ENCODE measurements around the gene LAMB1.

LAMB1 gene

DNA sequence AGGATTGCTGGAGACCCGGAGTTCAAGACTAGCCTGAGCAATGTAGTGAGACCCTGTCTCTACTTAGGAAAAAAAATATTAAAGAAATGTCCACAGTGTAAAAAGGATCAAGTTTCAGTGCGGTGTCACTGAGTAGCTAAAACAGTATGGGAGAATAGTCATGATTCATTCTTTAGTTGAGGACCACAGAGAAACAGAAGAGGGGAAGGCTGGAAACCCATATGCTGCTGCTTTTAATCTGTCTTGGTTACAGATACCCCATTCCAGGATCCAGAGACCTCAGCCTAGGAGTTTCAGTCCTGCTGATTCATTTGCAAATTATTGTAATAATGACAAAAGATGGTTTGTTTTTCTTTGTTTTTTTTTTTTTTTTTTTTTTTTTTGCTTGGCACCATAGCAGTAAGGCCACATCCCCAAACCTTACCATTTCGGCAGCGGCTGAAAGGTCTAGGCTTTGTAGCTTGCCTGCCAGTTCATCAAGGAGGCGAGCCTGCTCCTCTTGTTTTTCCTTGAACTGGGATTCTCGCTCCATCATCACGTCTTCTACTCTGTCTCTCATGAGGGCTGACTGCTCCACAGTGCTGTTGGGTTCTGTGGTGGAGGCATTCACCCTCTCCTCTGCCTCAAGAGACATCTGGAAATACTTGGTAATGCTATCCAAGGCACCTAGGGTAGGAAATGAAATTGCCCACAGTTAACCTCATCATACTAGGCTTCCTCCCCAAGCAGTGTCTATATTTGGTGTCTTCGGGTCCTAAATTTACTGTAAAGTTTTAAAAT, 67.8 kb downstream of the LAMB1 start:
- TF ChIP-seq, protein P1, sequence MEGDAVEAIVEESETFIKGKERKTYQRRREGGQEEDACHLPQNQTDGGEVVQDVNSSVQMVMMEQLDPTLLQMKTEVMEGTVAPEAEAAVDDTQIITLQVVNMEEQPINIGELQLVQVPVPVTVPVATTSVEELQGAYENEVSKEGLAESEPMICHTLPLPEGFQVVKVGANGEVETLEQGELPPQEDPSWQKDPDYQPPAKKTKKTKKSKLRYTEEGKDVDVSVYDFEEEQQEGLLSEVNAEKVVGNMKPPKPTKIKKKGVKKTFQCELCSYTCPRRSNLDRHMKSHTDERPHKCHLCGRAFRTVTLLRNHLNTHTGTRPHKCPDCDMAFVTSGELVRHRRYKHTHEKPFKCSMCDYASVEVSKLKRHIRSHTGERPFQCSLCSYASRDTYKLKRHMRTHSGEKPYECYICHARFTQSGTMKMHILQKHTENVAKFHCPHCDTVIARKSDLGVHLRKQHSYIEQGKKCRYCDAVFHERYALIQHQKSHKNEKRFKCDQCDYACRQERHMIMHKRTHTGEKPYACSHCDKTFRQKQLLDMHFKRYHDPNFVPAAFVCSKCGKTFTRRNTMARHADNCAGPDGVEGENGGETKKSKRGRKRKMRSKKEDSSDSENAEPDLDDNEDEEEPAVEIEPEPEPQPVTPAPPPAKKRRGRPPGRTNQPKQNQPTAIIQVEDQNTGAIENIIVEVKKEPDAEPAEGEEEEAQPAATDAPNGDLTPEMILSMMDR (IDR thresholded peaks at IDR 0.05; ENCODE audit: control extremely low read depth, extremely low read depth, low read depth, missing control alignments), result no peak
- ChIA-PET CTCF (interaction anchor here (0.9 to 1.5 kb wide), 2 partner anchors 12 to 60 kb away, joined by 3 read pairs; no protein-coding TSS in a partner anchor), POLR2A (interaction anchor here (0.7 kb wide), 1 partner anchor 700 kb away, joined by 8 read pairs; no protein-coding TSS in a partner anchor)
- no peak for DNase-seq (ENCODE audit: extremely low spot score)

DNA sequence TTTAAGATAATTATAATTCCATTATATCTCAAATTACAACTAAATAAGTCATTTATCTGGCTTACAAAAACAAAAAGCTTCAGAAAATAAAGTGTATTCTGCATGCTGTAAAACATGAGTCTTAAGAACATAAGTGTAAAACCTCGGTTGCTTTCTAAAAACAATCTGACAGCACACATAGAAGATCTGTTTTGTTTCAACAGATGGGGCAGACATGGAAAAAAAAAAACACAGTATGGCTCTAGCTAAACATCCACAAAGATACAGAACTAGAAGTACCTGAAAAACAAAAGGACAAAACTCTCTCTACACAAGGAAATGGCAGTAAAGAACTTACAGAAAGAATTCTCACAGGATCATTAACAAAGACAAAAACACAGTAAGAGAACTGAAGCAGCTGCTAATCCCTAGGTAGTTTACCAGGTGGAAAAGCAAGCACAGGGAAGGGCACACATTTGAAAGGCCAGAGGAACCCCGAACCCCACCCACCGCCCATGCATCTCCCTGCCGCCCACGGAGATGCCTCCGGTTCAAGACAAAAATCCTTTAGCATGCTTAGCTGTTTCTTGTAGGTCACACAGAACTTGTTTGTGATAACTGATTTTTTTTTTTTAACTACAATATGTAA, 69.5 kb downstream of the LAMB1 start:
- CTCF ChIA-PET, result interaction anchor here (0.8 kb wide), 1 partner anchor 16 kb away, joined by 3 read pairs; no protein-coding TSS in a partner anchor
- TF ChIP-seq, protein P1 (IDR thresholded peaks at IDR 0.05; ENCODE audit: control extremely low read depth, extremely low read depth, low read depth, missing control alignments), result no peak
- DNase-seq (ENCODE audit: extremely low spot score), result no peak
- POLR2A ChIA-PET, result no interaction called here

DNA sequence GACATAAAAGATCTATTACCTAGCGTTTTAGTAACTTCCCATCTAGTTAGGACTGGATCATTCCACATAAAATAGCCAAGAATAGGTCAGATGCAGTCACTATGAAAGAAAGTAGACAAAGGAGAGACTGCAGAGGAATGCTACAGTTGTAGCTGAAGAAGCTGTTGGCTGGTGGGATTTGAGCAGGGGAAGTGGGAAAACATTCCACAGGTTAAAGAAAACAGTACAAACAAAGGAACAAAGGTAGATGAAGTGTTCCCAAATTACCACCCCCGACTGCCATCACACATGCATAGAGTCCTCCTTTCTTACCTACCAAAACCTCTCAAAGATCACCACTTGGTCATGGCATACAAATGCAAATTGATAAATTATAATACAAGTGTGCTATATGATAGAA, 70.2 kb downstream of the LAMB1 start:
- POLR2A ChIA-PET, result no interaction called here

DNA sequence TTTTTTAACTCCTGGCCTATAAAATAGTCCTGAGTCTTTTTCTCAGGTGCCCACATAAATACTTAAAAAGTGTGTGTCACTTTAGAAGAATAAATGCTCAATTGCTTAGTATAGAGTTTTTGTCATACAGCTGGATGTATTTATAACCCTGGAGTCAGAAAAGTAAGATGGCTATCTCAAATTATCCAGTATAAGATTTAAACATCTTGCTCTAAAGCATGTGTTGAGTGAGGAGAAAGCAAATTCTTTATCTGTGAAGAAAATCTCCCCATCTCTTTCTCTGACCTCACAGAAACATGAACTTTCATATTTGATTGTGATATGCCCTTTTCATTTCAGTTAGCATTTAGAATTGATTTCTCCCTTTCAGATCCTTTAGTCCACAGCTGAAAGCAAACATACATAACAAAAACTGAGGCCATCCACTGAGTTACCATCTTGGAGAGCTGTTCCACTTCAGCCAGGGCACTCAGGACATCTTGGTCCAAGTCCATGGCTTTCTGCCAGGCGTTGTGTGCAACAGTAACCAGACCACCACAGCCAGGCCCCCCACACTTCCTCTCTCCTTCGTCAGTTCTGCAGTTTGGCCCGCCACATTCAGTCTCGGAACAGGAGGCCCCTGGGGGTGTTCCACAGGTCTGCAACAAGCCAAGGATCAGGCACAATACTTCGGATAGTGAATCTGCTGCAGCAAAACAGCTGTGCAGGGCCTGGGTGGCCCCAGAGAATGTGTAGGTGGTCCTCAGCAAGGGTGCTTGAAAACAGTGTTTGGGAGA, 71.0 kb downstream of the LAMB1 start:
- ChIA-PET CTCF (no interaction called here), POLR2A (no interaction called here)
- TF ChIP-seq, protein P1 (IDR thresholded peaks at IDR 0.05; ENCODE audit: control extremely low read depth, extremely low read depth, low read depth, missing control alignments), result no peak
- no peak for DNase-seq (ENCODE audit: extremely low spot score)

More for the DNA sequence above, 70.2 kb downstream of the LAMB1 start:
- CTCF ChIA-PET, result interaction anchor here (0.8 kb wide), 1 partner anchor 16 kb away, joined by 3 read pairs; no protein-coding TSS in a partner anchor
- DNase-seq (ENCODE audit: extremely low spot score), result no peak
- TF ChIP-seq, protein P1 (IDR thresholded peaks at IDR 0.05; ENCODE audit: control extremely low read depth, extremely low read depth, low read depth, missing control alignments), result no peak

DNA sequence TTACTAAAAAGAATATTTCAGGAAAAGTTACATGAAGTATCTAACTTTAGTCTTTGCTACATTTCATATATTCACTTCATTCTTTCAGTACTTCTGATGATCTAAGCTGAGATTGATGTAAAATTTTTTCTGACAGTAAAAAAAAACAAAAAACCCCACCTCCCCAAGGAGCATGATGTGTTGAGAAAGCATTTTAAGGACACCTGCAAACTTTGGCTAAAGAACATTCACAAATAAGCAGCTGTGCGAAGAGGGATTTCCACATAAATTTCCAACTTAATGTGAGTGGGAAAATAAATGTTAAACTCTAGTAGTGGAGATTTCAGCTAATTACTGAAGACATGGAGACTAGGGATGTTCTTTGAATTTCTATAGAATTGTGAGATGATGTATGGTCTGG, 76.5 kb downstream of the LAMB1 start:
- CTCF ChIA-PET, result interaction anchor here (0.9 to 2.6 kb wide), 6 partner anchors 9 to 219 kb away, joined by 3 to 7 read pairs (median 4); no protein-coding TSS in a partner anchor
- POLR2A ChIA-PET, result no interaction called here
- TF ChIP-seq, protein P1 (IDR thresholded peaks at IDR 0.05; ENCODE audit: control extremely low read depth, extremely low read depth, low read depth, missing control alignments), result no peak
- DNase-seq (ENCODE audit: extremely low spot score), result no peak

All from GM10248 (cell line).